C4-2B (cell line): ENCODE results near the gene THADA.

ENCODE experiments used
- CTCF ChIP-seq: fragments of 450-650 bp; conservative IDR thresholded peaks from 2 replicates; pipeline ENCODE4 v1.5.1; 2017; ENCODE audit warnings: mild to moderate bottlenecking
- ZFX ChIP-seq: fragments of 450-650 bp; IDR thresholded peaks from 2 replicates; pipeline ENCODE4 v1.6.1; 2017

GRCh38 chr2:43631618-43632317, 35.9 kb upstream of the THADA start:
- TF ChIP-seq CTCF (no peak), ZFX (no peak)
